HL-60/S4 (cell line): ENCODE data around the gene PITPNC1.

ENCODE experiments used
- in situ Hi-C: fragments of 300-500 bp; cut with MboI; formaldehyde crosslinking; loops from 2 replicates; pipeline ENCODE4 v1.14.3; 2022; ENCODE audit warnings: low sequenced_read_pairs

PITPNC1 gene

DNA sequence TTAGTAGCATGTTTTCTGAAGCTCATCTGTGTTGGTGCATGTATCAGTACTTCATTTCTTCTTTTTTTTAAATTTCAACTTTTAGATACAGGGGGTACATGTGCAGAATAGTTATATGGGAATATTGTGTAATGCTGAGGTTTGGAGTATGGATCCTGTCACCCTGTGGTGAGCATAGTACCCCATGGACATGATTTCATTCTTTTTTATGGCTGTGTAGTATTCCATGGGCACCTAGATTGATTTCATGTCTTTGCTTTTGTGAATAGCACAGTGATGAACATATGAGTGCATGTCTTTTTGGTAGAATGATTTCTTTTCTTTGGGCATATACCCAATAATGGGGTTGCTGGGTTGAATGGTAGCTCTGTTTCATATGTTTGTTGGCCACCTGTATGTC, 285.6 kb downstream of the PITPNC1 start:
- in situ Hi-C loops = no loop called here

DNA sequence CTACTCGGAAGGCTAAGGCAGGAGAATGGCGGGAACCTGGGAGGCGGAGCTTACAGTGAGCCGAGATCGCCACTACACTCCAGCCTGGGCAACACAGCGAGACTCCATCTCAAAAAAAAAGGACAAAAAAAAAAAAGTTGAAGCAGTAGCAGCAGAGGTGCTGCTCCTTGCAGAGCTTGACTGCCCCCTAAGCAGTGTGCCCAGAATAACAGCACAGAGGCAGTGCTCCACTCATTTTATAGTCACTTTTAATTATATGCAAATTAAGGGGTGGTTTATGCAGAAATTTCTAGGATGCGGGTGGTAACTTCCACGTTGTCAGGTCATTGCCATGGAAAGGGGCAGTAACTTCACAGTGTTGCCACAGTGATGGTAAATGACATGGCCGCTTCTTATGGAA, 286.4 kb downstream of the PITPNC1 start:
- in situ Hi-C loops = no loop called here

DNA sequence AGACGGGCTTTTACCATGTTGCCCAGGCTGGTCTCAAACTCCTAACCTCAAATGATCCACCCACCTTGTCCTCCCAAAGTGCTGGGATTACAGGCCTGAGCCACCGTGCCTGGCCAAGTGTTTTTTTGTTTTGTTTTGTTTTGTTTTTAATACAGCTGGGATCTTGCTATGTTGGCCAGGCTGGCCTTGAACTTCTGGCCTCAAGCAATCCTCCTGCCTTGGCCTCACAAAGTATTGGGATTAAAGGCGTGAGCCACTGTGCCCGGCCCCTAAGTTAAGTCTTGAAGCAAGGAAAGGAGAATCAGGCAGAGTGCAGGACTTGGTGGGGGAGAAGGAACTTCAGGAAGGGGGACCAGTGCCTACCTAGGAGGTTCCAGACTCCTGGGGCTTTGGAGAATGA, 288.9 kb downstream of the PITPNC1 start:
- in situ Hi-C loops = no loop called here

DNA sequence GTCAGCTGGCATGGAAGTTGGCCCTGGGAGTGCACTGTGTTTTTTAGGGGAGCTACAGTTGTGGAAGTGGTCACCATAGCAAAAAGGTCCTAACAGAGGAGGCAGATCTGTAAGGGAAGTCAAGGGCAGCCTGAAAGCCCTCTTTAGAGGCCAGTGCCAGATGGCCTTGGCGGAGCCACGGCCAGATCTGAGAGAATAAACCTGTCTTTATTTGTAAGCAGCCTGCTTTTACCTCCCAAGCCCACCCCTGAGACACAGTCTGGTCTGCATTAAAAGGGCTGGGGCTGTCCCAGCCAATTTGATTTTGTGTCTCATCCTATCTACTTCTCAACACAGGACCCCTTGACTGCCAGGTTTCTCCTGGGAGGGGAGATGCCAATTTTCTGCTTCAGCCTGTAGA, 289.6 kb downstream of the PITPNC1 start:
- in situ Hi-C loops = no loop called here

DNA sequence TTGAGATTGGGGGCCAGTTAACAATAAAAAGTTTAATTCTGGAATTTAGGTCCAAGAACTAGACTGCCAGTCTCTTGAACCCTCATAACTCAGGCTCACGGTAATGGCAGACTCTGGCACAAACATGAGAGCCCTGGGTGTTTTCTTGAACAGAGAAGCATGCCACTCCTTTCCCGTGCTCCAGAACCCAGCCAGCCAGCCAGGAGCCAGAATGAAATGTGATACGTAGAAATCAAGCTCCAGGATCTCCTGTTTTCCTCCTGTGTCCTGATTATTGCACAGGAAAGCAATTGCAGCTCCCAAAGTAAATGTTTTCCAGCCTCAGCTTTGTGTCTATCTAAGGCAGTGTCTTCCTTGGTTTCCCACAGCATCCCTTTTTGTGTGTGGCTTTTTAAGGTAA, 294.4 kb downstream of the PITPNC1 start:
- in situ Hi-C loops = no loop called here

DNA sequence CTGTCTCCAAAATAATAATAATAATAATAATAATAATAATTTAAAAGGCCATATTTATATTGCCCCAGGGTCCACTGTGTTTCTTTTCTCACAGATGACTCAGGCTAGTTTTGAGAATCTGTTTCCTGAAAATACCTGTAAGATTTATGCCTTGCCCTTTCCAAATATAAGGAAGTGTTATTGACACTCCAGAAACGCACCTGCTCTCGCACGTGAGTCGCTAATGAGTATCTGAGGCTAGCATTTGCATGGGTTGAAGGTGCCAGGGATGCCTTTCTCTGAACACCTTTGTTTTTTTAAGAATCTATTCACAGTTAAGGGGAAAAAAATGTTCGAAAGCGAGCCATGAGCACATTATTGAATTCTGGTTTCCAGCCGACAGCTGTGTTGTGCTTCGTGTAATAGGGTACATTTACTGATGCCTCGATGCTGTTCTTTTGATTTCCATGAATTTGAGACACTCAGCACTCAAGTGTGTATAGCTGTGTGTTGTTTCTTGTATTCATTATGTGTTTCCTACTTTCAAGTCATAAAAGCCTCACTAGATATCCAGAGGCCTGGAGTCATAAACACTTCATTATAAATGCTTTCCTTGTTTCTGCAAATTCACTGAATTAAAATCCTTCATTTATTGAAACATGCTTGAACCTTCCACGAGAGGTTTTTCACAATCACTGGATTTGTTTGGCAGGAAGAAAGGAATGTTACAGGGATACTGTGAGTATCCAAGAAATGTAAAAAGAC, 295.7 kb downstream of the PITPNC1 start:
- in situ Hi-C loops = no loop called here

DNA sequence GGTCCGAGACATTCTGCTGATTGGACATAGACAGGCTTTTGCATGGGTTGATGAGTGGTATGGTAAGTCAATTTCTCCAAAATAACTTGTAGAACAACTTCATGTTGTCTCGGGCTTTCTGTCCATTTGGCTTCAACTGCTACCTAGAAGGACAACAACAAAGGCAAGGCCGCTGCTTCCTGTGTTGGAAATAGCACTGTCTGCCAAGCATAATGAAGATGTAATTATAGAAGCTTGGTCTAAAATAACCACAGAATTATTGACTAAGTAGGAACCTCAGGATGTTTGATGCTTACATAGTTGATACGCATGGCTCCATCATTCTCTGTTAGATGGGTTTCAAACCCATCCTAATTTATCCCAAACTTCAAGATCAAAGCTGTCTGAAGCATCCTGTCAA, 298.4 kb downstream of the PITPNC1 start:
- in situ Hi-C loops = no loop called here

DNA sequence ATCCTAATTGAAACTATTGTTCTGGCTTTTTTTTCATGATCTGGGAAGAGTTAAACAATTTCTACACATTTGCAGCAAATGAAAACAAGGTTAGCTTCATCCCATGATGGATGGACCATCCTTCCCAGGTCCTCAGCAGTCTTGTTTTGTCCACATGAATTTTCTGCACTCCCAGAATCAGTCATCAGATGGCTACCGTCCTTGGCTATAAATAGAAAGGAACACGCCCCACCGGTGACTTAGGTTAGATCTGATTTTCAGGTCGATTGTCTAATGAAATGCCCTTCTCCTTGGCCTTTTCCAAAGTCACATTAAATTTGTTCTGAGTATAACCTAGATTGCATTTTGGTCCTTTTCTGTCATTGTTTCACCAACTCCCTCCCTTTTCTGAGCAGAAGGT, 299.2 kb downstream of the PITPNC1 start:
- in situ Hi-C loops = no loop called here

DNA sequence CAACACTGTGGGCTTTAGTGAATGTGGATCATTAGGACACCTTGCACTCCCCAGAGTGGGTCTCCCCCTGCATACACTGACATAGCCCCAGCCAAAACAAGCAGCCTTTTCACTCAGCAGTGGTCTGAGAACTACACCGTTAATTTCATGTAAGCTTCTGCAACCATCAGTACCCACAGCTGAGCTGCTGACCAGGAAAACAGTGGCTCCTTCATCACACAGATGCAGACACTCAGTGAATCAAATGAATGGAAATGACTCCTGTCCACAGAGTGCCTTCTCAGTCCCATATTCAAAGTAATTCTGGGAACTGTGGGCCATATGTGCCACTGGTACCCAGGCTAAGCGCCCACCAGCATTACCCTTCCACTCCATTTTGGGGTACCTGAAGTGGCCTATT, 301.3 kb downstream of the PITPNC1 start:
- in situ Hi-C loops = no loop called here

DNA sequence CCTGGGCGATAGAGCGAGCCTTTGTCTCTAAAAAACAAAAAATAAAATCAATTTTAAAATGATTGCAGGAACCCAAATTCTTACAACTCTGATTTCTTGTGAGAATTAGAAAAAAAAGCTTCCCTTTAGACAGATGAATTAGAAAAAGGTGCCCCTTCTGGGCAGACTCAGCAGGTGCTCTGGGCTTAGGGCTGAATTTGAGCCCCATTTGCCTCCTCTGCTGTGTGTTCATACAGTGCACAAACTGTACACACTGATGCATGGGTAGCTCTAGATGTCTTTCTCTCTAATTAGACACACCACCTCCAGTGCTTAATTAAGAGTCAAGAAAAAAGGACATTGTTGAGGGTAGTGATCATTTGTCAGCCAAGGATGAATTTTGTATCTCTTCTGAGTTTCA, 302.1 kb downstream of the PITPNC1 start:
- in situ Hi-C loops = no loop called here

DNA sequence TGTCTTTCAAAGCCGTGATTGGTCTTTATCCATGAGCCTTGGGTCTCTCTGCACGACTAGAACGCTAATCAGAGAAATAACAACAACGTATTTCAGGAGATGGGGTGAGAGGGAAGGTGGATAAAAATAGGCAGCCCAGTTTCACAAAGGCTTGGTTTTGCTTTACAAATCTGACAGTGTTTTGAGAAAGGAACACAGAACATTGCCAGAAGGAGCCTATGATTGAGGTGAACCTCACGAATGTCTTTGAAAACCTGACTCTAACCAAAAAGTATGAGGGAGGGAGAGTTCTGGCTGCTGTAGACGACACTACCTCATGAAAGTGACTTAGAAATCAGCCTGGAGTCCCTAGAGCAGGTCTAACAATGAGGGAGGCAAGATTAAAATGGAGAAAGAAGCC, 302.6 kb downstream of the PITPNC1 start:
- in situ Hi-C loops = no loop called here

DNA sequence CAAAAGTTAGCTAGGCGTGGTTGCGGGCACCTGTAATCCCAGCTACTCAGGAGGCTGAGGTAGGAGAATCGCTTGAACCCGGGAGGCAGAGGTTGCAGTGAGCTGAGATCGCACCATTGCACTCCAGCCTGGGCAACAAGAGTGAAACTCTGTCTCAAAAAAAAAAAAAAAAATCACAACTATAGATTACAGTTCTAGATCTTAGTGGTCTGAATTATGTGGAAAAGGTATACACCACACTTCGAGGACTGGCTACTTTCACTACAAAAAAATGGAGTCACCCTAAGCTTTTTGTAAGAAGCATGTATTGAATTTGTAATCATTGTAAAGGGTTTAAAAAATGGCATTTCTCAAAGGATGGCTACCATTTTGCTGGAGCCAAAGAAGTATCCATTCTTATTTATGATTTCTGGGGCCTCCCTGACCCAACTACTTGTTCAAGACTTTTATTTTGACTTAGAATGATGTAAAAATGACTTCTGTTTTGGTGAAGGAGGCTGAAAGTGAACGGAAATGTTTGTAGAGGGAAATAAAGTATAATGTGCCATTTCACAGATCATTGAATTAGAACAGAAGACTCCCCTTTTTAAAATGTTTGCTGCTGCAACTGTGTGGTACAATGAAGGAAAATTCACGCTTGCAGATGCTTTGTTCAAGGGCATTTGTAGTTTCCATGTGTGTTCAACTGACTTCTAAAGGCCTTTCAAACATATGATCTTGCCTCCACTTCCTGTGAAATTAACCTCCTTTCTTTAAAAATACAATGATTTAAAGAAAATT, 303.6 kb downstream of the PITPNC1 start:
- in situ Hi-C loops = no loop called here

DNA sequence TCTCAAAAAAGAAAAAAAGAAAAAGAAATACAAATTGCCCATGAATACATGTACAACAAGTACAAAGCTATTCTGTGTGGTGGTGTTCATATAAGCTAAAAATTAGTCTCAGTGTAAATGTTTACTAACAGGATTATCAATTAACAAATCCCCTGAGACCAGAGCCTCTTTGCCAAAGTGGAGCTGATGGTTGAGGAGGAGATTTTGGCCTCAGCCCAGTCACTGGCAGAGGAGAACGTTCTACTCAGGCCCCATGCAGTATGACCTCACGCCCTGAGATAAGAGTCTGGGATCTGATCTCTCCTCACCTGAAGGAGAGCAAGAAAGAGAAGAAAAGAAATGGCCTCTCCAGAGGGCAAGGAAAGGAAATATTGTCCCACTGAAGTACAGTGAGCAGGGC, 305.1 kb downstream of the PITPNC1 start:
- in situ Hi-C loops = no loop called here

DNA sequence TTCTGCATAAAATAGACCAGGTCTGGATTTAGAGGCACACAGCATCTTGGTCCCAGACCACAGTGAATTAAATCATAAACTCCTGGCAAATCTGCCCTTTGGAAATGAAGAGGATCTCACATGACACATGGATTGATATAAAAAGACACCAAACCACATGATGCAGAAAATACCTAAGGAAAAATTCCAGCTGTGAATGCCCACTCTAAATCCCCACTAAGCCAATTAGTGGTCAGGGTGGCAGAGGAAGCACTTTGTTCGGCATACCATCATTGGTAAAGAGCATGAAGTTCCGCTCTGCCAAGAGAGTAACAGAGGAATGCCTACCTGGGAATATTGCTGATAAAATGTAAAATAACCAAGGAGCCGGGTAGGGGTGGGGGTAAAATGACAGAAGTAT, 308.3 kb downstream of the PITPNC1 start:
- in situ Hi-C loops = no loop called here

DNA sequence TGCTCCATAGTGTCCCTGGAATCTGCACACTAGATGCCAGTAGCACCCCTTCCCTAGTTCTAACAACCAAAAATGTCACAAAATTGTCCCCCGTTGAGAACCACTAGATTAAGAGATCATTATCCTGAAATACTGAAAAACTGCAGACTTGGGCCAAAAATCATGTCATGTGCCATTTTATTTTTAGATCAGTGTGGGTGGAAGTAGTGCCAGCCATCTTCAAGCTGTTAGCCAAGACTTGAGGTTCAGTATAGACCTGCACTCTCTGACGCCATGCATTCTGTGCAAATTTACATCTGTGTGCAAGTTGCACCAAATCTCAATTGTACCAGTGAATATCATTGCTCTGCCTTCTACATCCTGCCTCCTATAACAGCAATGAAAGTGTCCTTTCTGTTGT, 309.2 kb downstream of the PITPNC1 start:
- in situ Hi-C loops = no loop called here

DNA sequence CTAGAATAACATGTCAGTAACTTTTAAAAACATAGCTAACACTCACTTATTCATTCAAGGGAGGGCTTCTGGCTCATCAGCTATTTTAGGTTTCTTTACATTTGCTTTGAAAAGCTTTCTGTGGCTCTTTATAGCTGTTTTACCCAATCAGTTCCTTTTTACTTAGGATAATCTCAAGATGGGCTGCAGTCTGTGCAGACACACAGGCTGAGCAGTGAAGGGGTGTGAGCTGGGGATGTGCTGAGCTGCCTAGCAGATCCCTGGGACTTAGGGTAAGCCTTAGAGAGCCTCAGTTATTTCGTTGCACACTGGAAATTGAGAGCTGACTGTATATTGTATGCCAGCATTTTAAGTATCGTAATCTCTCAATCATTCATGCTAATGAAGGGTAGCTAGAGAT, 310.4 kb downstream of the PITPNC1 start:
- in situ Hi-C loops = no loop called here

DNA sequence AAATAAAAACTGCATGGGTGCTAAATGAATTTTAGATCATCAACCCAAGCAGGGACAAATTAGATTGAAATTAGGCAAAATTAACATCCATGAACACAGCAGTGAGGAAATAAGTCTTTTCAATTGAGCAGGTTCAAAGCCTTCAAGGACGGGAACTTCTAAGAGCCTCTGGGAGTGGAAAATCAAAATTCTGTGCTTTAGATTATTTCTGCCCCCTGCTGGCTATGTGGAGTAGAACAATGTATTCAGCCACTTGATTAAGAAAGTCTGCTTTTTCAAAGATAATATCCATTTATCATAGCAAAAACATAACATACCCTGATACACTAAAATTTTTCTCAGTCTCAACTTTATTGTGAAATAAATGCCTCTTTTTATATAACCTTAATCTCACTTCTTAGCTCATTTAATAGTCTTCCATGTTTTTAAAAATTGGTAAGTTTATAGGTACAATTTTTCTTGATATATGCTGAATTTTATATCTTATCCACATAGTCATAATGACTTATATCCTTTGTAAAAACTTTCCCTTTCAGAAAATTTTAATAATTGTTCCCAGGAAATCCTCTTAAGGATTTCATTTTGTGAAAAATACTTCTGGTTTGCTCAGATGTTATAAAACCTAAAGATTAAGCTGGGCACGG, 312.6 kb downstream of the PITPNC1 start:
- in situ Hi-C loops = no loop called here

DNA sequence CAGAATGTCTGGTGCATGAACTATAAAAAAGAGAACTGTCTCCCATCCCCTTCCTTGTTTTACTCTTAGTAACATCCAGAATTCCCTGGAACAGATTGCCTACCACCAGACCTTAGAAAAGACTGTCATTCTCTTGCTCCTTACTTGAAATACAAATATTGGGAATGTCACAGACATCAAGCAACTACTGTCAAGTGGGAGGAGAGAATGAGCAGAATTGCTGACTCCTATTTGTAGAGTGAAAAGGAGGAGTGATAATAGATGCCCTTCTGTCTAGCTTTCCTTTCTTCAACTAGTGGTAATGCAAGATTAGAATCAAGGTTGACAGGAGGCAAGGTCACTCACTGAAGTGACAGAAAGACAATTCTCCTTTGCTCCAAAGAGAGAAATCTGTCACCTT, 316.7 kb downstream of the PITPNC1 start:
- in situ Hi-C loops = no loop called here

DNA sequence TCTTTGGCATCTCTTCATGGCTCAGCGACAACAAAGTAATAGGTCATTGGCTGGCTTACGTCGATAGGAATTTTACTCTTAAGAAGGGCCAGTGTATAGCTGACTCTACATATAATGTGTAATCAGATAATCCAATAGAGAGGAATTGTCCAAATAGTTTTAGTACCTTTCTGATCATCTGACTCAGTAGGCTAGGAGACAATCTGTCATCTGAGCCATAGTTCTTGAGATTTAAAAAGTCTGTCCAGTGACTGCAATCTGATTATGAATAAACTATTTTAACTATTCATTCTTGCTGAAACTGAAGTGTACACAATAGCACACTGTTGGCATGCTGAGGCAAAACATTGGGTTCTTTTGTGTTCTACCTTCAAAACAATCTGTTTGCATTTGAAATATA, 319.3 kb downstream of the PITPNC1 start:
- in situ Hi-C loops = no loop called here

DNA sequence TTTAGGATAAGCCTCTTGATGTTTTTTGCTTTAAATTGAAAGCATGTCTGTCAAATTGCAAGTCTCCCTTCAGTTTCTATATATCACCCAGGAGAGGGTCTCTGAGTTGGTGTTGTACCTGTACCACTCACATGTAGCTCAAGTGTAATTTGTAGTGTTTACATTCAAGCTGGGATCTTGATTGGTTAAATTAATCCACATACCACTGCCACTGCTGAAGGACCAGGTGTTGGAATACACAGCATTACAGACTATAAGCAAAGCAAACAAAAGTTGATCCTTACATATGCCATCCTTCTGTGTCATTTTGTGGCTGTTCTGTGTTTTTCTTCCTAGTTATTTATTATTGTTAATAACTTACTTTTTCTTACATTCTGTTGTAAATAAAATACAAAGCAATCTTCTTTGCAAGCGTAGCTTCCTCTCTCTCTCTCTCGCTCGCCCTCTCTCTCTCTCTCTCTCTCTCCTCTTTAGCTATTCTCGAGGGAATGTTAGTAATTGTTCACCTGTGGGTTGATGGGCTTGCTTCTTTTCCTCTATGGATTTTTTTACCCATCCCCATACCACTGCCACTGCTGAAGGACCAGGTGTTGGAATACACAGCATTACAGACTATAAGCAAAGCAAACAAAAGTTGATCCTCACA, 319.9 kb downstream of the PITPNC1 start:
- in situ Hi-C loops = no loop called here

DNA sequence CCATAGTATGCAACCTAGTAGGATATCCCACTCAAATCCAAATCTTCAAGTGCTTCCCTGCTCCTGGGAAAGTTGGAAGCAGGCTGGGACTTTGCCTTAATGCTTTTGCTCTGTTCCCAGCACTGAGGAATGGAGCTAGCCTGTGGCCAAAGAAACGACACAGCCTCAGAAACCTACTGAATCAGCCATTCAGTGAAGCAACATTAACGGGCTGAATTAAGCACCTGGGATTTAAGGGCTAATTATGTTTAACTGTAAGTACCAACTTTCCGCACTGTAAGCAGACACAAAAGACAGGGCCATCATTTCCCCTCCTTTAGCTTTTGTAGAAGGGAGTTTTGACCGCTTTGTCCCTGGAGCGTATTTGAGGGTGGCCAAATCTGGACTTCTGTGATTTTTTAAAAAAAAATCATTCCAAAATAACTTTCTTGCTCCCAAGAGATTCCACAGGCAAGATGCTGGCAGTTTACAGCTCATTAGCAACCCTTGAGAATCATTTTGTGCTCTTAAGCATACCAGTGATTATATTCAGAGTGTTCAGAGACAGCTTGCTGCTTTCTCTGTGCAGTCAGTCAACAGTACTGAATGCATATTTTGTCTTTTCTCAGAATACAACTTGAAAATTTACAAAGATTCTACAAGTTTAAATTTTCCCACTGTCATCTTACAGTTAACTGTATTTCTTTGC, 323.1 kb downstream of the PITPNC1 start:
- in situ Hi-C loops = no loop called here
